Measurements from ENCODE around the gene HOXD12. TPM values are rescaled to one million over a fixed set of nuclear protein-coding genes. Genes with fewer than 3 reads are reported as not detected.

Gene HOXD12
- total RNA-seq, 4 donors from 2014 or later = not detected

DNA sequence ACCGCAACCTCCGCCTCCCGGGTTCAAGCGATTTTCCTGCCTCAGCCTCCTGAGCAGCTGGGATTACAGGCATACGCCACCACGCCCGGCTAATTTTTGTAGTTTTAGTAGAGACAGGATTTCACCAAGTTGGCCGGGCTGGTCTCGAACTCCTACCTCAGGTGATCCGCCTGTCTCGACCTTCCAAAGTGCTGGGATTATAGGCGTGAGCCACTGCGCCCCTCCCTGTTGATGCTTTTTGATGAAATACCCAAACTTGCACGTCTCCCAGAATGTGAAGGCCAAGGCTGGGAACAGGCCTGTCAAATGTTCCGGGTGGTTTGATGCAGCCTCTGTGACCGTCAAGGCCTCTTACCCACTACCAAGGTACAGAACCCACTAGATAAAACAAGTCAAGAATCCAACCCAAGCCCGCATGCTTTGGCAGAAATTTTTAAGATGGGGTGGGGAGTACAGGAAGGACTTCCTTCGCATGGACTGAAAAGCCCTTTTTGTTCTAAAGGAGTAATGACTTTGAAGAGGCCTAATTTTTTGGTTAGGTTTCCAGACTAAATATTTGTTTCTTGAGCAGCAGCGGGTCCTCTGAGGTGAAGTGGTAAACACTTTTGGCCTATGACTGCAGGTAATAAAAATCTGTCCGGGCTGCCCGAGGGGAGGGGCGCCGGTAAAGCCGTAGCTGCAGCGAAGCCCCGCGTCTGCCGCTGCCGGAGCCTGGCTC, 12.1 kb upstream of the HOXD12 start:
- Histone ChIP-seq H3K4me3 (peak overlapping the region in 1 of 4 donors; percentile 56), H3K27ac (no peak overlapping the region), H3K36me3 (no peaks in the 10 kb centered on the region), H3K4me1 (peaks cover 10 to 54% (median 14%) of the 10 kb centered on the region in 3 donors), H3K27me3 (peaks cover 42 to 100% (median 85%) of the 10 kb centered on the region in 4 donors), H3K9me3 (no peaks in the 10 kb centered on the region)
- TF ChIP-seq CTCF (IDR thresholded peaks at IDR 0.05) = no peak
- TF ChIP-seq POLR2A (IDR thresholded peaks at IDR 0.05) = no peak
- DNase-seq = no peak
- intact Hi-C loops (cut with DNase I) = loop anchor here (10.0 kb wide), 1 partner anchor 723 kb away; no protein-coding TSS in a partner anchor
- 31 to 38% methylated on average over 7 to 22 of the region's 29 CpGs for WGBS, 2 donors

- Histone ChIP-seq H3K4me3 (peak overlapping the region in 3 of 4 donors; percentile 13 to 56 (median 25)), H3K27me3 (peaks cover 41 to 100% (median 81%) of the 10 kb centered on the region in 4 donors), H3K27ac (no peak overlapping the region), H3K9me3 (no peaks in the 10 kb centered on the region), H3K36me3 (no peaks in the 10 kb centered on the region), H3K4me1 (peaks cover 17 to 54% (median 18%) of the 10 kb centered on the region in 3 donors)
- no peak for DNase-seq
- TF ChIP-seq POLR2A (IDR thresholded peaks at IDR 0.05) (no peak), CTCF (IDR thresholded peaks at IDR 0.05) (peak; percentile 28 to 71 (median 46))
- WGBS, 2 donors = 8 to 12% methylated on average over 6 to 33 of the region's 49 CpGs
- intact Hi-C loops (cut with DNase I) = loop anchor here (10.0 kb wide), 1 partner anchor 723 kb away; no protein-coding TSS in a partner anchor
Measured at GRCh38 chr2:176088048-176088936, 11.3 kb upstream of the HOXD12 start.

- Histone ChIP-seq H3K4me1 (peaks cover 20 to 56% (median 21%) of the 10 kb centered on the region in 3 donors), H3K9me3 (no peaks in the 10 kb centered on the region), H3K27ac (no peak overlapping the region), H3K36me3 (no peaks in the 10 kb centered on the region), H3K4me3 (no peak overlapping the region), H3K27me3 (peaks cover 41 to 100% (median 81%) of the 10 kb centered on the region in 4 donors)
- 7 to 10% methylated on average over 6 of the region's 6 CpGs for WGBS, 2 donors
- intact Hi-C loops (cut with DNase I) = loop anchor here (10.0 kb wide), 1 partner anchor 724 kb away; no protein-coding TSS in a partner anchor
- TF ChIP-seq POLR2A (IDR thresholded peaks at IDR 0.05) (no peak), CTCF (IDR thresholded peaks at IDR 0.05) (no peak)
- no peak for DNase-seq
Measured at GRCh38 chr2:176088937-176089842, 10.4 kb upstream of the HOXD12 start.

DNA sequence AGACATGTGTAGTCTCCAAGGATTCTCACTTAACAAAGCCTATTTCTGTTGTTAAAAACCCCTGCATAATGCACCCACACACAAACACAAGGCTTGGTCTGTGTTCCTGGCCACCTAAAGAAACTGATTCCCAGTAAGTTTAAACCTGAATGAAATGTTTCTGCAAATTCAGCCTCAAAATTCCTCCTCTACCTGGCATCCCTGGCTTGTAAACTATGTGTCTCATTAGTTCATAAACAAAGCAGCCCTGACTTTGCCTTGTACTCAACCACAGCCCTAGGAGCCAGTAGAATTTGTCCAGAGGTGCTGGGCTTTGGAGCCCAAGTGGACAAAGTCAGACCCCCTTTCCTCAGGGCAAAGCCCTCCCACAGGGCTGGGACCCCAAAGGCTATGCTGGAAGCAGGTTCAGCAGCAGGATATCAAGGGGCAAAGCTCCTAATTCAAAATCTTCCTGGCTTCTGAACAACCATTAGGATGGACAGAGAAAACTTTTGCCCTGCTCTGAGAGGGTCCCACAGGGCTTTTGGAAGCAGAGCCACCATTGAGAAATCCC, 9.7 kb upstream of the HOXD12 start:
- Histone ChIP-seq H3K27me3 (peaks cover 46 to 100% (median 83%) of the 10 kb centered on the region in 4 donors), H3K4me3 (no peak overlapping the region), H3K4me1 (peaks cover 20 to 50% (median 21%) of the 10 kb centered on the region in 3 donors), H3K27ac (no peak overlapping the region), H3K9me3 (no peaks in the 10 kb centered on the region), H3K36me3 (no peaks in the 10 kb centered on the region)
- no peak for DNase-seq
- TF ChIP-seq POLR2A (IDR thresholded peaks at IDR 0.05) (no peak), CTCF (IDR thresholded peaks at IDR 0.05) (no peak)
- intact Hi-C loops (cut with DNase I) = loop anchor here (10.0 kb wide), 2 partner anchors 405 to 725 kb away; no protein-coding TSS in a partner anchor
